Gastroesophageal sphincter (tissue), 3 donors: ENCODE measurements around the gene CDK16.

Experiments used
- POLR2A ChIP-seq, 2 donors: fragments of 450-650 bp; IDR thresholded peaks; one replicate each; pipeline ENCODE4 v1.6.1; 2017; ENCODE audit warnings: antibody characterized with exemption in 2 of 2, mild to moderate bottlenecking in 2 of 2, moderate library complexity in 1 of 2
- POLR2AphosphoS5 ChIP-seq: sonication (generic); formaldehyde crosslinking; IDR thresholded peaks from one replicate; pipeline ENCODE4 v1.6.1; 2017; ENCODE audit warnings: antibody characterized with exemption
- TF ChIP-seq, protein P1 (sequence below), 4 experiments: fragments of 200-600 bp in 2 of 4; fragments of 450-650 bp in 2 of 4; sonication (generic) in 1 of 4; IDR thresholded peaks; one replicate each; pipeline ENCODE4 v1.5.1; 2017 to 2019; ENCODE audit warnings: antibody characterized with exemption in 4 of 4, mild to moderate bottlenecking in 2 of 4, moderate library complexity in 2 of 4

DNA sequence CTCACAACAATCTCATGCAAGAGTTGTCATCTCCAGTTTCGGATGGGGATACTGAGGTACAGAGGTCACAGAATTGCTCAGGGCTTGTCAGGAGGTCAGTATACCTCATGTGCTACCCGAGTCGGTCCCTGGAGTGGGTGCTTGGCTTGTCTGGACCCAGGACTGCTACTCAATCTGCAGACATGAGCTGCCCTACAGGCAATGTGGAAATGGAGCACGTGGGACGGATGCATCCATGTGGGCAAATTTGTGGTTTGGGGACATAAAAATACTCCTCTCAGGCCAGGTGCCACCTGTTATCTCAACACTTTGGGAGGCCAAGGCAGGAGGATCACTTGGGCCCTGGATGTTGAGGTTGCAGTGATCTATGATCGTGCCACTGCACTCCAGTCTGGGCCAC, 30.1 kb downstream of the CDK16 start:
- TF ChIP-seq, protein P1, sequence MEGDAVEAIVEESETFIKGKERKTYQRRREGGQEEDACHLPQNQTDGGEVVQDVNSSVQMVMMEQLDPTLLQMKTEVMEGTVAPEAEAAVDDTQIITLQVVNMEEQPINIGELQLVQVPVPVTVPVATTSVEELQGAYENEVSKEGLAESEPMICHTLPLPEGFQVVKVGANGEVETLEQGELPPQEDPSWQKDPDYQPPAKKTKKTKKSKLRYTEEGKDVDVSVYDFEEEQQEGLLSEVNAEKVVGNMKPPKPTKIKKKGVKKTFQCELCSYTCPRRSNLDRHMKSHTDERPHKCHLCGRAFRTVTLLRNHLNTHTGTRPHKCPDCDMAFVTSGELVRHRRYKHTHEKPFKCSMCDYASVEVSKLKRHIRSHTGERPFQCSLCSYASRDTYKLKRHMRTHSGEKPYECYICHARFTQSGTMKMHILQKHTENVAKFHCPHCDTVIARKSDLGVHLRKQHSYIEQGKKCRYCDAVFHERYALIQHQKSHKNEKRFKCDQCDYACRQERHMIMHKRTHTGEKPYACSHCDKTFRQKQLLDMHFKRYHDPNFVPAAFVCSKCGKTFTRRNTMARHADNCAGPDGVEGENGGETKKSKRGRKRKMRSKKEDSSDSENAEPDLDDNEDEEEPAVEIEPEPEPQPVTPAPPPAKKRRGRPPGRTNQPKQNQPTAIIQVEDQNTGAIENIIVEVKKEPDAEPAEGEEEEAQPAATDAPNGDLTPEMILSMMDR (IDR thresholded peaks at IDR 0.05): no peak
- TF ChIP-seq POLR2AphosphoS5 (no peak), POLR2A (IDR thresholded peaks at IDR 0.05) (no peak)
